ENCODE measurements around the gene ZNF26.

ZNF26 gene

DNA sequence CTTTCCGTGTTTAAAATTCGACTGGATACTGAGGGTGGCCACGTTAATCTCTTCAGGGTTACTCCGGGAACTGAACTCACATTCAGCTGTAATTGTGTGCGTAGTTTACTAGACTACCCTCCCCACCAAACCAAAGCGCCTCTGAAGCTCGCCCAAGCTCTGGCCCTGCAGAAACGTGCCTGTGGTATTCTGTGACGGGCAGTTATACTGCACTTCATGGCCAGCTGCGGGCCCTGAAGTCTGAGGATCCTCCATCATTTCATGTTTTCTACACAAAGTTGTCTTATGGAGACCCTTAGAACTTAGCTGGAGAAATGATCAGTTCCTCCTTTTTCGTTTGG, 688 bp downstream of the ZNF26 start:
- TF ChIP-seq ZNF274 (IDR thresholded peaks at IDR 0.05; ENCODE audit: low read depth, low read length), result no peak
- peak overlapping the region; percentile 85 for H3K4me3 ChIP-seq (ENCODE audit: low read length)

- no peak overlapping the region for H3K4me3 ChIP-seq (ENCODE audit: low read length)
- no peak for TF ChIP-seq ZNF274 (IDR thresholded peaks at IDR 0.05; ENCODE audit: low read depth, low read length)
Observed at GRCh38 chr12:132998741-132999140, 12.6 kb downstream of the ZNF26 start.

DNA sequence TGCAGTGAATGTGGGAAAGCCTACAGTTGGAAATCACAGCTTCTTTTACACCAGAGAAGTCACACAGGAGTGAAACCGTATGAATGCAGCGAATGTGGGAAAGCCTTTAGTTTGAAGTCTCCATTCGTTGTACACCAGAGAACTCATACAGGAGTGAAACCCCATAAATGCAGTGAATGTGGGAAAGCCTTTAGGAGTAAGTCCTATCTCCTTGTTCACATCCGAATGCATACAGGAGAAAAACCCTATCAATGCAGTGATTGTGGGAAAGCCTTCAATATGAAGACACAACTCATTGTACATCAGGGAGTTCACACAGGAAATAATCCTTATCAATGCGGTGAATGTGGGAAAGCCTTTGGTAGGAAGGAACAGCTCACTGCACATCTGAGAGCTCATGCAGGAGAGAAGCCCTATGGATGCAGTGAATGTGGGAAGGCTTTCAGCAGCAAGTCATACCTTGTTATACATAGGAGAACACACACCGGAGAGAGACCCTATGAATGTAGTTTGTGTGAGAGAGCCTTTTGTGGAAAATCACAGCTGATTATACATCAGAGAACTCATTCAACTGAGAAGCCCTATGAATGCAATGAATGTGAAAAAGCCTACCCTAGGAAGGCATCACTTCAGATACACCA, 24.6 kb downstream of the ZNF26 start:
- H3K4me3 ChIP-seq (ENCODE audit: low read length), result no peak overlapping the region
- peak; percentile 74 for TF ChIP-seq ZNF274 (IDR thresholded peaks at IDR 0.05; ENCODE audit: low read depth, low read length)

DNA sequence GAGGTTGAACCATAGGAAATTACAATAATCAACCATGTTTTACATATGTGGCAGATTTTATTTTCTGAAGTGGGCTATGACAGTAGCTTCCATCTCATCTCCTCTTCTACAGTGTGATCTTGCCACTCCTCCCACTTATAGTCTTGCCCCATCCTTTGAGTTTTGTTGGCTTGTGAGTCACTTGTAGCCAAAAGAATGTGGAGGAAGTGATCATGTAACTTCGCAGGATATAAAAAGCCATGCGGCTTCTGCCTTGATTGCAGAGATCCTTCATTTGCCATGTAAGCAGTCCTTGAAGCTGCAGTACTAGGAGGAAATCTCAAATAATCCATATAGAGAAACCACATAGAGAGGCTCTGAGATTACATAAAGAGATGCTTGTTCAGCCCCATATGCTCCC, 37.4 kb downstream of the ZNF26 start:
- TF ChIP-seq ZNF274 (IDR thresholded peaks at IDR 0.05; ENCODE audit: low read depth, low read length), result no peak

DNA sequence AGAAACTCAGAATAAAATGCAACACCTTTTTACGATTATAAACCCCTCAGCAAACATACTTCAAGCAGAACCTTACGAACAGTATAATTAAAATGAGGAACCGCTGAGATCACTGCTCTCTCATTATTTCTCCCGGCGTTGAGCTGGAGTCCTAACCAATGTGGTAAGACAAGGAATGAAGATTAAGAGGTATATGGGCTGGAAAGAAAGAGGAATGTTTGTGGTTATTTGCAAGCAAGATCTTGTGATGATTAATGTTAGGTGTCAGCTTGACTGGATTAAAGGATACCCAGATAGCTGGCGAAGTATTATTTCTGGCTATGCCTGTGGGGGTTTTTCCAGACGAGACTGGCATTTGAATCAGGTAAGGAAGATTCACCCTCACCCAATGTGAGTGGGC, 40.8 kb downstream of the ZNF26 start:
- TF ChIP-seq ZNF274 (IDR thresholded peaks at IDR 0.05; ENCODE audit: low read depth, low read length), result no peak
- H3K4me3 ChIP-seq (ENCODE audit: low read length), result no peak overlapping the region

More for the DNA sequence above, 37.4 kb downstream of the ZNF26 start:
- no peak overlapping the region for H3K4me3 ChIP-seq (ENCODE audit: low read length)

DNA sequence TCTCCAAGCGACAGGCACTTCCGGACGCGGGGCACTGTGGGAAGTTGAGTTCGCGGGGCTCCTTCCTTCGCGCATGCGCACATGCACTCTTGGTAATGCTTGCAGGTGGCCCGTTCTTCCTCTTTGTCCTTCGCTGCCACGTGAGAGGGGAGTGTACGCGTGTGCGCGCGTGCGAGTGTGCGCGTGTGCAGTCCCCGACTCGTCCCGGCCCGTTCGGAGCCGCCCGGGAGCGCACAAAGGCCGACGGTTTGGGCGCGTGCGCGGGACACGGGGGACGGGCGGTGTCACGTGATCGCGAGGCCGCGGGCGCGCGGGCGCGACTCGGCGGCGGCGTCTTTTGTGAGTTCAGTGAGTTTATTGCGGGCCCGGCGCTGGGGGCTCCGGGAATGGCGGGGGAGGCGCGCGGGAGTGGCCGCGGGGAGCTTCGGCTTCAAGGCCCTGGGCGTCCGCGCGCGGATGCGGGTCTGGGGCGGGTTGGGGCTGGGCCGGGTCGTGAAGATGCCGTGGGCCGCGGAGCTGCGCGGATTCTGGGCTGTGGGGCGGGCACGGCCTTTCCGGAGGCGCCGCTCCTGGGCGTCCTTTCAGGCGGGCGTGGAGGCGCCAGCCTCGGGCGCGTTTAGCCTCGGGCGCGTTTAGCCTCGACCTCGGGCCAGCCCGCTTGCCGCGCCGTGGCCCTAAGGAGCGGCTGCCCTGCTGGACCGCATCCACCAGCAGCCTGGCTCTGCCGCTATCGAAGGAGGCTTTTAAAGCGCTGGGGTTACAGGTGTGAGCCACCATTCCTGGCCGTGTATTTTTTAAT, 51.2 kb downstream of the ZNF26 start, which contains the start of gene ZNF84:
Gene ZNF84, plus strand, starts transcription at position 303 of the 799 bp plus-strand sequence. CDS start 3,959 bp downstream, outside the sequence.
- peak within 1 kb of the TSS; percentile 85 for H3K4me3 ChIP-seq (ENCODE audit: low read length)
- no peak for TF ChIP-seq ZNF274 (IDR thresholded peaks at IDR 0.05; ENCODE audit: low read depth, low read length)

DNA sequence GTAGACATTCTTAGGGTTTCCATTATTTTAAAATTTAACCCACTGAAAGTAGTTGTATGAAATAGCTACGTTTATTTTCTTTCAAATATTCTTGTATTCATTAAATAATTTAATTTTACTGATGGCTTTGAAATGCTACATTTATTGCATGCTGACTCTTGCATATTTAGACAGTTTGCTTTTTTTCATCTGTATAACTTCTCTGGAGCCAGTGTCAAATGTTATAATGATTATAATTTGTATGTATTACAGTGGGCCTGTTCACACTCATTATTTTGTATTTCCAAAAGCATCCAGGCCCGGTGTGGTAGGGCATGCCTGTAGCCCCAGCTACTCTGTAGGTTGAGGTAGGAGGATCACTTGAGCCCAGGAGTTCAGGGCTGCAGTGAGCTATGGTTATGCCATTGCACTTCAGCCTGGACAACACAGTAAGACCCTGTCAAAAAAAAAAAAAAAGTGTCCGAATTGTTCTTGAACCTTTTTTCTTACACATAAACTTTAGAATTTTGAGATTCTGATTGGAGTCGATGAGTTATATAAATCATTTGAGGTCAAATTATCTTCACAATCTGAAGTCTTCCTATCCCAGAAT, 52.0 kb downstream of the ZNF26 start:
- H3K4me3 ChIP-seq (ENCODE audit: low read length), result peak overlapping the region; percentile 85
- TF ChIP-seq ZNF274 (IDR thresholded peaks at IDR 0.05; ENCODE audit: low read depth, low read length), result no peak

DNA sequence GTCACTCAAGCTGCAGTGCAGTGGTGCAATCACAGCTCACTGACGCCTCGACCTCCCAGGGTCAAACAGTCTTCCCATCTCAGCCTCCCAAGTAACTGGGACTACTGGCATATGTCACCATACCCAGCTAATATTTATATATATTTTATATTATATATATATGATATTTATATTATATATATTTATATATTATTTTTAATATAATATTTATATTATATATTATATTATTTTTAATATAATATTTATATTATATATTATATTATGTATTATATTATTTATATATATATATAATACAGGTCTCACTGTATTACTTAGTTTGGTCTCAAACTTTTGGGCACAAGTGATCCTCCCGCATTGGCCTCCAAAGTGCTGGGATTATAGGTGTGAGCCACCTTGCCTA, 60.5 kb downstream of the ZNF26 start:
- no peak overlapping the region for H3K4me3 ChIP-seq (ENCODE audit: low read length)
- TF ChIP-seq ZNF274 (IDR thresholded peaks at IDR 0.05; ENCODE audit: low read depth, low read length), result no peak

- TF ChIP-seq ZNF274 (IDR thresholded peaks at IDR 0.05; ENCODE audit: low read depth, low read length), result no peak
- H3K4me3 ChIP-seq (ENCODE audit: low read length), result no peak overlapping the region
Observed at GRCh38 chr12:133057446-133057845, 71.3 kb downstream of the ZNF26 start.

DNA sequence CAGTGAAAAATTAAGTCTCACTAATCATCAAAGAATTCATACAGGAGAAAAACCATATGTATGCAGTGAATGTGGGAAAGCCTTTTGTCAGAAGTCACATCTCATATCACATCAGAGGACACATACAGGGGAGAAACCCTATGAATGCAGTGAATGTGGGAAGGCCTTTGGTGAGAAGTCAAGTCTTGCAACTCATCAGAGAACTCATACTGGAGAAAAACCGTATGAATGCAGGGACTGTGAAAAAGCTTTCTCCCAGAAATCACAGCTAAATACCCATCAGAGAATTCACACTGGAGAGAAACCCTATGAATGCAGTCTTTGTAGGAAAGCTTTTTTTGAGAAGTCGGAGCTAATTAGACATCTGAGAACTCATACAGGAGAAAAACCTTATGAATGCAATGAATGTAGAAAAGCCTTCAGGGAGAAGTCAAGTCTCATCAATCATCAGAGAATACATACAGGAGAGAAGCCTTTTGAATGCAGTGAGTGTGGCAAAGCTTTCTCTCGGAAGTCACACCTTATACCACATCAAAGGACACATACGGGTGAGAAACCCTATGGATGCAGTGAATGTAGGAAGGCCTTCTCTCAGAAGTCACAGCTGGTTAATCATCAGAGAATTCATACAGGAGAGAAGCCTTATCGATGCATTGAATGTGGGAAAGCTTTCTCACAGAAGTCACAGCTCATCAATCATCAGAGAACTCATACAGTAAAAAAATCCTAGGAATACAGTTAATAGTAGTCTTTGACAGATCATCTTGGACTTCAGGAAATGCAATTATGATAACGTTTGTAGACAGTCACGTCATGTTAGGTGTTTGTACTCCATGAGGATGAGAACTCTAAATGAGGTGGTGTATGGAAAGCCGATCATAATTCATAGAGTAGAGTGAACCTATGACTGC, 72.3 kb downstream of the ZNF26 start:
- H3K4me3 ChIP-seq (ENCODE audit: low read length), result no peak overlapping the region
- TF ChIP-seq ZNF274 (IDR thresholded peaks at IDR 0.05; ENCODE audit: low read depth, low read length), result peak; percentile 100

DNA sequence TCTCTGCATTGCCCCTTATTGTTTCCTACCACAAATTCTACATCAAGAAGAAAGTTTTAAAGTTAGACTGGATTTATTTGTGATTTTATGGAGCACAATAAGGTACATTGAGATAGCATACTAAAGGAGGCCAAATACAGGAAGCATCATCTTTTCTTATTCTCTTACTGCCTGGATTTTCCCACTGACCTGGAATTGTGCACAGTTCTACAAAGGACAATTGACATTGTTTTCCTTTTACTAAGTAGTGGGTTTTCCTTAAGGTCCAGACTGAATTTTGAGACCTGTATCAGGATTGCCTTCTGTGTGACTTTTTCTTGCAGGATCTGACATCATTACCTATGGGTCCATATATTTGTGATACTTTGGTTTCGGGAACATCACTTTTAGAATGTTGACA, 75.8 kb downstream of the ZNF26 start:
- no peak for TF ChIP-seq ZNF274 (IDR thresholded peaks at IDR 0.05; ENCODE audit: low read depth, low read length)
- H3K4me3 ChIP-seq (ENCODE audit: low read length), result no peak overlapping the region

DNA sequence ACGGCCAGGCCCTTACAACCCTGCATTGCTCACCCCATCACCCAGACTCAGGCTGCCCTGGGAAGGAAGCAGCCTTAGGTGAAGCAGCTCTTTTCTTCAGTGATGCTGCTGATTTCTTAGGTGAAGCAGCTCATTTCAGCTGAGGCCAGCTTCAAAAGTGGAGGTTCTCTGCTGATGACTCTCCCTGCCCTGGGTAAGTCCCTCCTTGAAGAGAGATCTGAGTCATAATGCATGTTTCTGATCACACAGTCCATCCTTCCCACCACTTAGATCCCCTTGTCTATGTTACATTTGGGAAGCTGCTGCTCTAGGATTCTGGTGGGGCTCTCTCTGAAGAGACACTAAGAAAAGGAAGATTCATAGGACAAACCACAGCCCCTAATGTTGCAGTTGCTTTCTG, 77.4 kb downstream of the ZNF26 start:
- no peak for TF ChIP-seq ZNF274 (IDR thresholded peaks at IDR 0.05; ENCODE audit: low read depth, low read length)
- H3K4me3 ChIP-seq (ENCODE audit: low read length), result no peak overlapping the region

DNA sequence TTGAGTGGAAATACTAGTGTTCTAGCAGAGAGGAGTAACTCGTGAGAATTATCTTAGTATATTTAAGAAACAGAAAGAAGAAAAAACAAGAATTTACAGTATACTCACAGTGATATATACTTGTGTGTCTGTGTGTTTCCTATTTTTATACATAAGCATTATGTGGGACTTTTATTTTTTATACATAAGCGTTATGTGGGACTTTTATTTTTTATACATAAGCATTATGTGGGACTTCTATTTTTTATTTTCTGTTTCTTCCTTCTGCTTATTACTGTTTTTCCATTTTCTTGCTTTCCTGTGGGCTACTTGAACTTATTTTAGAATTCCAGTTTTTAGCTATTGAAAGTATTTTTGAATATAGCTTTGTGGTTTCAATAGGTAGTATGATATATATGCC, 87.7 kb downstream of the ZNF26 start:
- H3K4me3 ChIP-seq (ENCODE audit: low read length), result no peak overlapping the region
- no peak for TF ChIP-seq ZNF274 (IDR thresholded peaks at IDR 0.05; ENCODE audit: low read depth, low read length)
